Progenitor cell of endocrine pancreas (in vitro differentiated cells): ENCODE results near the gene PLXNA2. TPM values are rescaled to one million over a fixed set of nuclear protein-coding genes. Genes with fewer than 3 reads are reported as not detected.

ENCODE experiments used
- DNase-seq: peaks from one replicate; pipeline ENCODE4 v3.0.0; 2021; ENCODE audit warnings: low spot score; ENCODE audit not compliant: unreplicated experiment
- H3K27ac Mint-ChIP-seq: 2 replicates; pipeline ENCODE4 v1.8.0; 2021; ENCODE audit warnings: mild to moderate bottlenecking, moderate library complexity, mixed read lengths
- H3K27me3 Mint-ChIP-seq: 2 replicates; pipeline ENCODE4 v1.8.0; 2021; ENCODE audit warnings: mixed read lengths
- H3K36me3 Mint-ChIP-seq: 2 replicates; pipeline ENCODE4 v1.8.0; 2022; ENCODE audit warnings: mixed read lengths; ENCODE audit not compliant: insufficient read depth
- H3K4me1 Mint-ChIP-seq: 2 replicates; pipeline ENCODE4 v1.8.0; 2021; ENCODE audit warnings: low read depth, mixed read lengths
- H3K4me3 Mint-ChIP-seq: 2 replicates; pipeline ENCODE4 v1.8.0; 2021; ENCODE audit warnings: low read depth, mild to moderate bottlenecking, moderate library complexity, mixed read lengths
- H3K9me3 Mint-ChIP-seq: 2 replicates; pipeline ENCODE4 v1.8.0; 2021; ENCODE audit warnings: low read depth, mixed read lengths
- CTCF ChIP-seq: fragments of 200-600 bp; sonication (generic); IDR thresholded peaks from one replicate; pipeline ENCODE4 v1.5.0; 2021; ENCODE audit warnings: antibody characterized with exemption, mild to moderate bottlenecking; ENCODE audit not compliant: unreplicated experiment
- total RNA-seq: library from RNA; stranded (reverse); gene quantifications from 2 replicates; pipeline ENCODE4 v1.2.1, GENCODE V29; 2021

PLXNA2 gene
- total RNA-seq, 1 donor from 2014 or later, result 34.9 TPM

- peaks cover 27% of the 10 kb centered on the region for H3K36me3 Mint-ChIP-seq
- H3K27ac Mint-ChIP-seq, result no peak overlapping the region
- peaks cover 4% of the 10 kb centered on the region for H3K27me3 Mint-ChIP-seq
- no peaks in the 10 kb centered on the region for H3K9me3 Mint-ChIP-seq
- peaks cover 7% of the 10 kb centered on the region for H3K4me1 Mint-ChIP-seq
- no peak for TF ChIP-seq CTCF
- DNase-seq, result no peak
- no peak overlapping the region for H3K4me3 Mint-ChIP-seq
Observed at GRCh38 chr1:208211921-208212843, 32.0 kb downstream of the PLXNA2 start.

- no peak for DNase-seq
- TF ChIP-seq CTCF, result no peak
- Mint-ChIP-seq H3K27me3 (peaks cover 4% of the 10 kb centered on the region), H3K4me3 (no peak overlapping the region), H3K36me3 (peaks cover 13% of the 10 kb centered on the region), H3K9me3 (no peaks in the 10 kb centered on the region), H3K4me1 (peaks cover 7% of the 10 kb centered on the region), H3K27ac (no peak overlapping the region)
Observed at GRCh38 chr1:208209896-208210589, 34.1 kb downstream of the PLXNA2 start.

- no peak overlapping the region for H3K27ac Mint-ChIP-seq
- TF ChIP-seq CTCF, result no peak
- DNase-seq, result no peak
- H3K4me3 Mint-ChIP-seq, result no peak overlapping the region
- no peaks in the 10 kb centered on the region for H3K9me3 Mint-ChIP-seq
- peaks cover 7% of the 10 kb centered on the region for H3K4me1 Mint-ChIP-seq
- peaks cover 10% of the 10 kb centered on the region for H3K36me3 Mint-ChIP-seq
- peaks cover 4% of the 10 kb centered on the region for H3K27me3 Mint-ChIP-seq
Observed at GRCh38 chr1:208209286-208209685, 34.9 kb downstream of the PLXNA2 start.

GRCh38 chr1:208208132-208208487 is 36.1 kb downstream of the PLXNA2 start:
- no peaks in the 10 kb centered on the region for H3K9me3 Mint-ChIP-seq
- H3K27me3 Mint-ChIP-seq, result peaks cover 4% of the 10 kb centered on the region
- peaks cover 7% of the 10 kb centered on the region for H3K4me1 Mint-ChIP-seq
- no peak for TF ChIP-seq CTCF
- DNase-seq, result no peak
- H3K27ac Mint-ChIP-seq, result no peak overlapping the region
- peaks cover 10% of the 10 kb centered on the region for H3K36me3 Mint-ChIP-seq
- H3K4me3 Mint-ChIP-seq, result no peak overlapping the region

- no peak for DNase-seq
- TF ChIP-seq CTCF, result no peak
- Mint-ChIP-seq H3K27me3 (peaks cover 4% of the 10 kb centered on the region), H3K4me3 (no peak overlapping the region), H3K9me3 (no peaks in the 10 kb centered on the region), H3K4me1 (peaks cover 13% of the 10 kb centered on the region), H3K36me3 (peaks cover 10% of the 10 kb centered on the region), H3K27ac (no peak overlapping the region)
Observed at GRCh38 chr1:208207388-208208131, 36.6 kb downstream of the PLXNA2 start.
